SW 1271 (cell line): ENCODE results near the gene EFCAB10.
"Not testable (repeated sequence)": the region's sequence is repeated elsewhere in the genome, so short reads cannot be mapped to it uniquely, and the experiment has no call there.

Experiments used
- DNase-seq, 2 experiments: peaks; one replicate each; lab custom pipeline; 2025; lab: John Stamatoyannopoulos, UW

The EFCAB10 gene

DNA sequence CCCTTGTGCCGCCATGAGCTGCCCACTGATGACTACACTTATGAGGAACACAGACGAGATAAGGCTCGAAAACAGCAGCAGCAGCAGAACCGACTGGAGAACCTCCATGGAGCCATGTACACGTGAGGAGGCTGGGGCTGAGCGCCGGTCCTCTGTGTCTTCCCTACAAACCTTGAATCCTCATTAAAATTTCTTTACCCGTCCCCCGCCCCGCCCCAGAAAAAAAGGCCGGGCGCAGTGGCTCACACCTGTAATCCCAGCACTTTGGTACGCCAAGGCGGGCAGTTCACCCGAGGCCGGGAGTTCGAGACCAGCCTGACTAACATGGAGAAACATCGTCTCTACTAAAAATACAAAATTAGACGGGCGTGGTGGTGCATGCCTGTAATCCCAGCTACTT lies 50.7 kb downstream of the EFCAB10 start:
- DNase-seq: no peak

DNA sequence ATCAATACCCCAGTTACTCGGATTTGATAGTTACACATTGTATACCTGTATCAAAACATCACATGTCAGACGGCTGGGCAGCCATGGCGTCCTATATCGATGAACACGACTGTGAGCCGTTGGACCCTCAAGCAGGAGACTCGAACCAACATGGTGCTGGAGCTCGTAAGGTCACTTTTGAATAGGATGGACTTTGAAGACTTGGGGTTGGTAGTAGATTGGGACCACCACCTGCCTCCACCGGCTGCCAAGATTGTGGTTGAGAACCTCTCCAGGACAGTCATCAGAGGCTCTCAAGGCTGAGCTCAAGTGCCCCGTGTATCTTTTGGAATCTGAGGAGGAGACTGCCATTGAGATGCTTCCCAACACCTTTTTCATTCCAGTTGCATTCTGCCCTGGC lies 51.2 kb downstream of the EFCAB10 start:
- no peak for DNase-seq

DNA sequence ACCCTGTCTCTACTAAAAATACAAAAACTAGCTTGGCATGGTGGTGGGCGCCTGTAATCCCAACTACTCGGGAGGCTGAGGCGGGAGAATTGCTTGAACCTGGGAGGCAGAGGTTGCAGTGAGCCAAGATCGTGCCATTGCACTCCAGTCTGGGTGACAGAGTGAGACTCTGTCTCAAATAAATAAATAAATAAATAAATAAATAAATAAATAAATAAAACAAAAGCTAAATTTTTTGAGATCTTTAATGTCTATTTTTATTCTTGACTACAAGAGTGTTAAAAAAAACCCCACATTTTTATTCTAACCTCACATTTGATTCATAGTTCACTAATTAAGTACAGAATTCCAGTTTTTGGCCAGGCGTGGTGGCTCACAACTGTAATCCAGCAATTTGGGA lies 53.6 kb downstream of the EFCAB10 start:
- not testable (repeated sequence) for DNase-seq

DNA sequence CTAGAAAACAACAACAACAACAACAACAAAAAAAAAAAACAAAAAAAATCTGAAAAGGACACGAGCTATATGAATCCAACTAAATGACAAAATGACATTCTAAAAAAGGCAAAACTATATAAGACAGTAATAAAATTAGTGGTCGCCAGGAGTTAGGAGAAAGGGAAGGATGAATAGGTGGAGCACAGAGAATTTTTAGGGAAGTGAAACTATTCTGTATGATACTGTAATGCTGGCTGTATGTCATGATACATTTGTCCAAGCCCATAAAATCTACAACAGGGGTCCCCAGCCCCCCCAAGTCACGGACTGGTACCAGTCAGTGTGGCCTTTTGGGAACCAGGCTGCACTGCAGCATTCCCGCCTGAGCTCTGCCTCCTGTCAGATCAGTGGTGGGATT lies 56.5 kb downstream of the EFCAB10 start:
- no peak for DNase-seq

DNA sequence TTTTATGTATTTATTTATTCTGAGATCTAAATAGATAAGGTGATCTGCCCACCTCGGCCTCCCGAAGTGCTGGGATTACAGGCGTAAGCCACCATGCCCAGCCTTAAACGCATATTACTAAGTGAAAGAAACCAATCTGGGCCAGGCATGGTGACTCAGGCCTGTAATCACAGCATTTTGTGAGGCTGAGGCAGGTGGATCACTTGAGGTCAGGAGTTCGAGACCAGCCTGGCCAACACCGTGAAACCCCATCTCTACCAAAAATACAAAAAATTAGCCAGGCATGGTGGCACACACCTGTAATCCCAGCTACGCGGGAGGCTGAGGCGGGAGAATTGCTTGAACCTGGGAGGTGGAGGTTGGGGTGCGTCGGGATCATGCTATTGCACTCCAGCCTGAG lies 56.9 kb downstream of the EFCAB10 start:
- not testable (repeated sequence) for DNase-seq

DNA sequence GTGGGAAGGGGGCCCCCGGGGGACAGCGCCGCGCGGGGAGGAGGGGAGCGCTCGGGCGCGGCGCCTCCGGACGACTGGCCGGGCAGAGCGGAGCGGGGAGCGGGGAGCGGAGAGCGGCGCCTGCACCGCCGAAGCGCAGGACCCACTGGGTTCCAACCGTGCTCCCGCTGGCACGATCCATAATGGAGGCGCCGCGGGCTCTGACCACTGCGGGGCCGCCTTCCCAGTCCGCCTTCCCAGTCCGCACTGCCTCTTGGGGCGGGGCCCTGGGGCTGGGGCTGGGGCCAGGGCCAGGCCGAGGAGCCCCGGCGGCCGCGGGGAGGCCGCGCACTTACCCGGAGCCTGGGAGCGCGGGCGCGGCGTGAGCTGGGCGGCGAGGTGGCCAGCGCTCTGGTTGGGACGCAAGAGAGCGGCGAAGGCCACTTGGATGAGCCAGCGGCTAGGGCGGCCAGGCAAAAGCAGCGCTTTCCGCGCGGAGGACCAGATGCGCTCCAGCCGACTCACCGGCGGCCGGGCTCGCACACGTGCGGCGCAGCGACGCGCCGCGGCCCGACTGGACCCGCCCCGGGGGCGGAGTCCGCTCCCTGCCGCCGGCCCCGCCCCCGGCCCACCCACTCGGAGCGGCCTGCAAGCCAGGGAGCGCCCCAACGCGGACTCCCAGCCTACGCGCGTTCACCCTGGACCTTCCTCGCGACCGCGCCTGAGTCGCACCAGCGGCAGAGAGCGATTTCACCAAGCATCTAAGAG lies 59.4 kb downstream of the EFCAB10 start, which contains the start of gene PUS7:
PUS7 (minus strand) TSS at position 555 of the 747 bp plus-strand sequence. CDS start 13,759 bp downstream, outside the sequence.
- peak; percentile 72 to 81 for DNase-seq

DNA sequence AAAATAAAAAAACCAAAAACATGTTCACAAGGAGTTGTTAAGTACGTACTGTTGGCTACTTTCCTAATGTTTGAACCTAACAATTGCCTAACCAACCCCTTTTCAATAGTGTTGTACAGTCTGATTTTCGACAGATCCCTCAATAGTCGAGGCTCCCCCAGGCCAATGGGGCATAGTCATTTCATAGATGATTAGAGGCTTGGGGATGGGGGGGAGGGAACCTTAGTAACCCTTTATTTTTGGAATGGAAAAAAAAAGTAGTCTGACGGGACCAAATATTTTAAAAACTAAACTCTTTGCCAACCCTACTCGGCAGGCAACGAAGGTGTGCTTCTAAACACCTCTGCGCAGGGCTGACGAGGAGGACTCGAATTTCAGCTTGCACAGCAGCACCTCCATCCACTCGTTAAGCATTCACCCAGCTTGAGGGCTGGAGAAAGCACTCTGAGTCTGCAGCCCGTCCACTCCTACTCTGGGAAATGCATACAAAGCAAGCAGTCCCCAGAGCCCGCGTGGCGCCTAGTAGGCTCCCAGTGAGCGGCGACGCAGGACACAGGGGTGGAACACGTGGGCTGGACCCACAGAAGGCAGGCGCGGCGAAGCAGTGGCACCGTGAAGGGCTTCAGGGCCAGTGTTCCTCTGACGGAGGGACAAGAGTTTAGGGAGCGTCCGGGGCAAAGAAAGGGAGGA lies 60.1 kb downstream of the EFCAB10 start:
- DNase-seq: peak in 1 of 2 experiments; percentile 41

DNA sequence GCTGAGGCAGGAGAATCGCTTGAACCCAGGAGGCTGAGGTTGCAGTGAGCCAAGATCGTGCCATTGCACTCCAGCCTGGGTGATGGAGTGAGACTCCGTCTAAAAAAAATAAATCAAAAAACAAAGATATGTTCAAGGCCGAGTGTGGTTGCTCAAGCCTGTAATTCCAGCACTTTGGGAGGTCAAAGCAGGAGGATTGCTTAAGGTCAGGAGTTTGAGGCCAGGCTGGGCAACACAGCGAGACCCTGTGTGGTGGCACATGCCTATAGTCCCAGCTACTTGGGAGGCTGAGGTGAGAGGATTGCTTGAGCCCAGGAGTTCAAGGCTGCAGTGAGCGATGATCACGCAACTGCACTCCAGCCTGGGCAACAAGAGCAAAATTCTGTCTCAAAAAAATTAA lies 60.7 kb downstream of the EFCAB10 start:
- not testable (repeated sequence) for DNase-seq

DNA sequence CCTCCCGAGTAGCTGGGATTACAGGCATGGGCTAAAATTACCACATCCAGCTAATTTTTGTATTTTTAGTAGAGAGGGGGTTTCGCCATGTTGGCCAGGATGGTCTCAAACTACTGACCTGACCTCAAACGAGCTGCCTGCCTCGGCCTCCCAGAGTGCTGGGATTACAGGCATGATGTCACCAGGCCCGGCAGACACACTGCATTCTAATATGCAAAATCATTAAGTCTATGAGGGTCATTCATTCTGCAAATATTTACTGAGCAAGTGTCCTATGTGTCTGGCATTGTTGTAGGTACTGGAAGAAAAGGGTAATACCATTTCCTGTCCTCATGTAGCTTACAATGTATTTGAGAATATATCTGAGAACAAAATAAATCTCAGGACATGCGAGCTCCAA lies 61.9 kb downstream of the EFCAB10 start:
- no peak for DNase-seq

DNA sequence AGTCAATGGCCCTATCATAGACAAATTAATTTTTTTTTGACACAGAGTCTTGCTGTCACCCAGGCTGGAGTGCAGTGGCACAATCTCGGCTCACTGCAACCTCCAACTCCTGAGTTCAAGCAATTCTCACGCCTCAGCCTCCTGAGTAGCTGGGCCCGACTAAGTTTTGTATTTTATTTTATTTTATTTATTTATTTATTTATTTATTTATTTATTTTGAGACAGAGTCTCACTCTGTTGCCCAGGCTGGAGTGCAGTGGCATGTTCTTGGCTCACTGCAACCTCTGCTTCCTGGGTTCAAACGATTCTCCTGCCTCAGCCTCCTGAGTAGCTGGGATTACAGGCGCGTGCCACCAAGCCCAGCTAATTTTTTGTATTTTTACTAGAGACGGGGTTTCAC lies 65.7 kb downstream of the EFCAB10 start:
- DNase-seq: not testable (repeated sequence)
